ENCODE data around the gene DTX3.

DTX3 gene

DNA sequence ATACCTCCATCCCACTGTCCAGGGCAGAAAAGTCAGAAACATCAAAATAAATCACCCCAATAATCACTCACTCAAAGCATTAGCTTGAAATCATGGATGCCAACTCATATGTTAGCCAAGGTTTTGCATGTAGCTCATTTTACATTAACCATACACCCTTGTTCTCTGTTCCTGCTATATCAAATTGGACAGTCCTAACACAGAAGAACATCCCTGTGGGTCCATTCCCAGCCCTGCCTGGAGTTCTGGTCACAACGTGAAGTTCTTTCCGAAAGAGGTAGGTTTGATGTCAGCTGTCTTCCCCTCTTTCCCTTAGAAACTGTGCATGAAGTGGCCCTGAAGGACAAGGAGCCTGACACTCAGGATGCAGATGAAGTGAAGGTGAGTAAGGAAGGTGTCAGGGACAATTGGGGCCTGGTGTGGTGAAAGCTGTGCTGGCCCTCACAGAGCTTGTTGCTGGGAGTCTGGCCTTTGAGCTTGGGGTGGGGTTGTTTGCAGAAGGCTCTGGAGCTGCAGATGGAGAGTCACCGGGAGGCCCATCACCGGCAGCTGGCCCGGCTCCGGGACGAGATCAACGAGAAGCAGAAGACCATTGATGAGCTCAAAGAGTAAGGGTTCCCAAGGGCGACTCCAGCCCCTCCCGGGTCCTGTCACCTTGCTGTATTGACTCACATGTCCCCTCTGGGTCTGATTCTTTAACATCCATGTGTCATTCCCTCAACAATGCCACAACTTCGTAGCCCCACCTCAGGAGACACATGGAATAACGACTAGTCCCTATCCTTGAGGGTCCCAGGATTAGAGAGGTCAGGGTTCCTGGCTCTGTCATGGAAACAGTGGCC lies 28.6 kb upstream of the DTX3 start:
- no peaks in the 10 kb centered on the region for H3K27me3 ChIP-seq
- no peak for TF ChIP-seq CTCF (IDR thresholded peaks at IDR 0.05)
- no peak overlapping the region for H3K4me3 ChIP-seq
- no peaks in the 10 kb centered on the region for H3K9me3 ChIP-seq
- no peak for DNase-seq
- H3K27ac ChIP-seq, result no peak overlapping the region
- peaks cover 0 to 7% (median 0%) of the 10 kb centered on the region in 3 donors for H3K36me3 ChIP-seq
- intact Hi-C loops (cut with DNase I; ENCODE audit: low total_unique reads), result no loop called here
- no peaks in the 10 kb centered on the region for H3K4me1 ChIP-seq

- no peak overlapping the region for H3K4me3 ChIP-seq
- intact Hi-C loops (cut with DNase I; ENCODE audit: low total_unique reads), result no loop called here
- peaks cover 0 to 7% (median 0%) of the 10 kb centered on the region in 3 donors for H3K36me3 ChIP-seq
- no peak overlapping the region for H3K27ac ChIP-seq
- no peaks in the 10 kb centered on the region for H3K9me3 ChIP-seq
- no peak for TF ChIP-seq CTCF (IDR thresholded peaks at IDR 0.05)
- no peaks in the 10 kb centered on the region for H3K27me3 ChIP-seq
- no peak for DNase-seq
- H3K4me1 ChIP-seq, result no peaks in the 10 kb centered on the region
Observed at GRCh38 chr12:57576613-57577160, 27.9 kb upstream of the DTX3 start.

DNA sequence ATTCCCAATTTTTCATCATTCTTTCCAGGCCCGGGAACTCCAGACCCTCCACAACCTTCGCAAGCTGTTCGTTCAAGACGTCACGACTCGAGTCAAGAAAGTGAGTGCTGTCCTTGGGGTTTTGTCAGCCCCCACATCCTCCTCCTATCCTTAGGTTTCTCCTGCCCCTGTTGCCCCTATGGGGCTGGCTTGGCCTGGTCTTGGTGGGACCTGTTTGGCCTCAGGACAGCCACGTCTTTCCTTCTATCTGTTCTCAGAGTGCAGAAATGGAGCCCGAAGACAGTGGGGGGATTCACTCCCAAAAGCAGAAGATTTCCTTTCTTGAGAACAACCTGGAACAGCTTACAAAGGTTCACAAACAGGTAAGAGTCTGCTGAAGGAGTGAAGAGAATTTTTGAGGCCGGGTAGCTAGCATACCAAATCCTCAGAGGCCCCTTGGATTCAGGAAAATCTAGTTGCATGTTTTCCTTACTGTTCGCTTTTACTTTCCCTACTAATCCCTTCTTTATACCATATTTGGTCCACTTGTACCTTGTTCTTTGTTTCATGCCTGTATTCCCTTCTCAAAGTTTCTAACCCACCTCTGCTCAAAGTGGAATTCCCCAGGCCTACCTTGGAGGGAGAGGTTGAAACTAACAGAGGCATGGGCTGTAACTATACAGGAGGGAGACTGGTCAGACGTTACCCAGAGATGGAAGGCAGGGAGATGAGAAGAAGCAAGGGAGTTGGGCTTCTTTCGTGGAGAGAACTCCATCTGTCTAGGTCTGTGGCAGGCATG lies 26.5 kb upstream of the DTX3 start:
- H3K9me3 ChIP-seq, result no peaks in the 10 kb centered on the region
- TF ChIP-seq CTCF (IDR thresholded peaks at IDR 0.05), result no peak
- H3K4me3 ChIP-seq, result no peak overlapping the region
- no peaks in the 10 kb centered on the region for H3K4me1 ChIP-seq
- intact Hi-C loops (cut with DNase I; ENCODE audit: low total_unique reads), result no loop called here
- peaks cover 0 to 3% of the 10 kb centered on the region in 2 donors for H3K27me3 ChIP-seq
- no peak overlapping the region for H3K27ac ChIP-seq
- DNase-seq, result no peak
- H3K36me3 ChIP-seq, result peaks cover 0 to 7% (median 0%) of the 10 kb centered on the region in 3 donors

- Histone ChIP-seq H3K9me3 (no peaks in the 10 kb centered on the region), H3K36me3 (peaks cover 0 to 7% (median 0%) of the 10 kb centered on the region in 3 donors), H3K27ac (no peak overlapping the region), H3K27me3 (peaks cover 0 to 3% of the 10 kb centered on the region in 2 donors), H3K4me1 (no peaks in the 10 kb centered on the region), H3K4me3 (no peak overlapping the region)
- no peak for TF ChIP-seq CTCF (IDR thresholded peaks at IDR 0.05)
- intact Hi-C loops (cut with DNase I; ENCODE audit: low total_unique reads), result no loop called here
- no peak for DNase-seq
Observed at GRCh38 chr12:57579011-57579410, 25.6 kb upstream of the DTX3 start.

GRCh38 chr12:57579677-57580465 lies 24.8 kb upstream of the DTX3 start:
- intact Hi-C loops (cut with DNase I; ENCODE audit: low total_unique reads), result no loop called here
- no peak for TF ChIP-seq CTCF (IDR thresholded peaks at IDR 0.05)
- DNase-seq, result no peak

More at GRCh38 chr12:57579677-57580465, 24.8 kb upstream of the DTX3 start:
- H3K4me3 ChIP-seq, result no peak overlapping the region
- no peaks in the 10 kb centered on the region for H3K9me3 ChIP-seq
- no peak overlapping the region for H3K27ac ChIP-seq
- peaks cover 0 to 3% of the 10 kb centered on the region in 2 donors for H3K27me3 ChIP-seq
- peaks cover 0 to 7% (median 0%) of the 10 kb centered on the region in 3 donors for H3K36me3 ChIP-seq
- H3K4me1 ChIP-seq, result no peaks in the 10 kb centered on the region

Measured in tibial artery (tissue), 4 donors.